ENCODE data around the gene TSPAN5.

DNA sequence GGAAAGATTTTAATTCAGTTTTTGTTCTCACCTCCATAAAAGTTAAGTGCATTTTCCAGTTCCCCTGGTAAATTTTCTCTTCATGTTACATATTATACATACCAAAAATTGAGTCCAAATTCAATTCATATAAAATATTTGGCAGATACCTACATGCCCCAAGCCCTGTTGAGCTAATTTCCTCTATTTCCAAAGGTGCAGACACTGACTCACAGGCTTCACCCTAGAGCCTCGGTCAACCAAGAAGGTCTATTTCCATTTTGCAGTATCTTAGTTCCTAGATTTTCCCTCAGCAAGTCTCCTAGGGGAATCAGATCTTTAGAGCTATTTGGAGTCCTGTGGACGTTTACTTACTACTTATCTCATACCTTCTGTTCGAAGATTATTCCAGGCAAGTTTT lies 174.4 kb downstream of the TSPAN5 start:
- TF ChIP-seq, protein P1, sequence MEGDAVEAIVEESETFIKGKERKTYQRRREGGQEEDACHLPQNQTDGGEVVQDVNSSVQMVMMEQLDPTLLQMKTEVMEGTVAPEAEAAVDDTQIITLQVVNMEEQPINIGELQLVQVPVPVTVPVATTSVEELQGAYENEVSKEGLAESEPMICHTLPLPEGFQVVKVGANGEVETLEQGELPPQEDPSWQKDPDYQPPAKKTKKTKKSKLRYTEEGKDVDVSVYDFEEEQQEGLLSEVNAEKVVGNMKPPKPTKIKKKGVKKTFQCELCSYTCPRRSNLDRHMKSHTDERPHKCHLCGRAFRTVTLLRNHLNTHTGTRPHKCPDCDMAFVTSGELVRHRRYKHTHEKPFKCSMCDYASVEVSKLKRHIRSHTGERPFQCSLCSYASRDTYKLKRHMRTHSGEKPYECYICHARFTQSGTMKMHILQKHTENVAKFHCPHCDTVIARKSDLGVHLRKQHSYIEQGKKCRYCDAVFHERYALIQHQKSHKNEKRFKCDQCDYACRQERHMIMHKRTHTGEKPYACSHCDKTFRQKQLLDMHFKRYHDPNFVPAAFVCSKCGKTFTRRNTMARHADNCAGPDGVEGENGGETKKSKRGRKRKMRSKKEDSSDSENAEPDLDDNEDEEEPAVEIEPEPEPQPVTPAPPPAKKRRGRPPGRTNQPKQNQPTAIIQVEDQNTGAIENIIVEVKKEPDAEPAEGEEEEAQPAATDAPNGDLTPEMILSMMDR (IDR thresholded peaks at IDR 0.05), result no peak
- no peak for TF ChIP-seq EP300 (IDR thresholded peaks at IDR 0.05)
- TF ChIP-seq POLR2A (IDR thresholded peaks at IDR 0.05), result no peak

All from suprapubic skin (tissue), 3 donors.